Astrocyte (in vitro differentiated cells and primary cell): ENCODE measurements around the gene EPB41L4B.

Experiments used
- CTCF ChIP-seq: IDR thresholded peaks from 2 replicates; pipeline ENCODE4 v1.5.1; 2011; ENCODE audit warnings: low read depth, mild to moderate bottlenecking, inconsistent platforms, low read length, moderate library complexity; ENCODE audit not compliant: insufficient read depth
- EZH2 ChIP-seq: IDR thresholded peaks from 2 replicates; pipeline ENCODE4 v1.6.1; 2012; ENCODE audit warnings: mild to moderate bottlenecking, low read length, inconsistent platforms; ENCODE audit not compliant: insufficient read depth

DNA sequence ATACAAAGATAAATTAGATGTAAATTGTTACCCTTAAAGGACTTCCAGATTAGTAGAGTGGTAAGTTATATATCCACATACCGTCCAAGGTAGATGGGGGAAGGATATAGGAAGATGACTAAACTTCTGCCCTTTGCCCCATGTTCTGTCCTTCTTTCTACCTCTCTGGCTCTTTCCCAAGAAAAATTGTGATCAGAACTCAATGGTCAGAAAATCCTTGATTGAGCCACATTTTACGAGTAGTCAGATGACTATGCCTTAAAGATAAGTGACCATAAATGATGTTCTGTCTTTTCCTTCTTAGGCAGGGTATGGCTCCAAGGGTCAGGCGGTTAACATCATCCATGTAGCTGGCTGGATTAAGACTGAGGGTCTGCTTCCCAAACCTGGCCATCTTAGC is 158.2 kb downstream of the EPB41L4B start:
- TF ChIP-seq CTCF (no peak), EZH2 (no peak)
